K562 (cell line): ENCODE results near the gene GPATCH2L. TPM values are rescaled to one million over a fixed set of nuclear protein-coding genes. Genes with fewer than 3 reads are reported as not detected.

Experiments
- ATAC-seq: fragments of 200-7000 bp; cut with Tn5 transposase; 3 replicates; pipeline ENCODE4 v1.9.1; 2020; ENCODE audit warnings: moderate library complexity
- BruUV-seq: library from RNA; stranded (reverse); fragments of 400-500 nt; replicated peaks from 2 replicates; lab custom pipeline; 2021; lab: Mats Ljungman, UMichigan
- CTCF ChIA-PET: fragments of 300-600 bp; formaldehyde crosslinking; extraction: SDS; loops from one replicate; lab custom pipeline; 2021; ENCODE audit warnings: low intra/inter-chr PET ratio; lab: Yijun Ruan, JAX
- POLR2A ChIA-PET: fragments of 300-600, 350-650 bp; sonication (Branson Sonifier 250); formaldehyde crosslinking; extraction: SDS; loops from one replicate; lab custom pipeline; 2021; ENCODE audit warnings: antibody characterized with exemption, inconsistent platforms; lab: Yijun Ruan, JAX
- DNase-seq, 4 experiments: peaks; one replicate each; pipeline versions ENCODE4 v3.0.0 to v3.0.0-alpha.2; 2011 to 2018; ENCODE audit warnings: low spot score in 3 of 4, mixed read lengths in 3 of 4; ENCODE audit errors: extremely low read depth in 1 of 4
- FAIRE-seq: peaks from 2 replicates; lab custom pipeline; 2011; peaks lifted over from hg19 to GRCh38; lab: Jason Lieb, UNC
- H2AFZ ChIP-seq: 2 replicates; pipeline ENCODE4 v1.6.0; 2011; ENCODE audit warnings: low read depth, low read length, control low read depth, inconsistent platforms
- H3K27ac ChIP-seq: fragments of 200-600 bp; 3 replicates; pipeline ENCODE4 v1.8.0; 2011; ENCODE audit warnings: low read depth, mild to moderate bottlenecking, control low read depth, inconsistent platforms, low read length, moderate library complexity, mixed read lengths; ENCODE audit errors: extremely low read depth
- H3K27me3 ChIP-seq, 2 experiments: fragments of 300-600 bp in 1 of 2; 2 replicates in 1 of 2; 3 replicates in 1 of 2; pipeline versions ENCODE4 v1.6.0 to v1.8.0; 2011; ENCODE audit warnings: inconsistent platforms in 2 of 2, low read length in 2 of 2, mild to moderate bottlenecking in 1 of 2, mixed read lengths in 1 of 2, moderate library complexity in 1 of 2; ENCODE audit not compliant: control insufficient read depth in 2 of 2, insufficient read depth in 2 of 2
- H3K36me3 ChIP-seq: fragments of 300-600 bp; 3 replicates; pipeline ENCODE4 v1.8.0; 2011; ENCODE audit warnings: mild to moderate bottlenecking, low read length, inconsistent platforms; ENCODE audit not compliant: control insufficient read depth, insufficient read depth
- H3K4me1 ChIP-seq, 2 experiments: fragments of 200-600 bp in 1 of 2; replicated peaks in 1 of 2; 2 replicates in 1 of 2; 3 replicates in 1 of 2; pipeline versions ENCODE4 v1.5.1 to v1.8.0; 2011; ENCODE audit warnings: inconsistent platforms in 2 of 2, low read length in 2 of 2, mild to moderate bottlenecking in 1 of 2, mixed read lengths in 1 of 2, moderate library complexity in 1 of 2; ENCODE audit not compliant: control insufficient read depth in 2 of 2, insufficient read depth in 2 of 2
- H3K4me2 ChIP-seq: 2 replicates; pipeline ENCODE4 v1.6.1; 2011; ENCODE audit warnings: low read length, control low read depth, inconsistent platforms, mixed read lengths; ENCODE audit not compliant: insufficient read depth
- H3K4me3 ChIP-seq: fragments of 200-600 bp; sonication (generic), shearing (Covaris generic); 2 replicates; pipeline ENCODE4 v1.5.1; 2016; ENCODE audit warnings: control low read depth, inconsistent platforms
- H3K79me2 ChIP-seq: fragments of 200-600 bp; 3 replicates; pipeline ENCODE4 v1.8.0; 2011; ENCODE audit warnings: low read length, inconsistent platforms; ENCODE audit not compliant: control insufficient read depth, insufficient read depth
- H3K9ac ChIP-seq, 2 experiments: 2 replicates each; pipeline versions ENCODE4 v1.6.0 to v1.6.1; 2011; ENCODE audit warnings: low read depth in 2 of 2, low read length in 2 of 2, control low read depth in 1 of 2, inconsistent platforms in 1 of 2, mild to moderate bottlenecking in 1 of 2, mixed read lengths in 1 of 2; ENCODE audit not compliant: insufficient read depth in 1 of 2
- H3K9me1 ChIP-seq: one replicate; pipeline ENCODE4 v1.6.0; 2011; ENCODE audit warnings: inconsistent platforms, mild to moderate bottlenecking, low read length, moderate library complexity; ENCODE audit not compliant: control insufficient read depth, insufficient read depth
- H3K9me3 ChIP-seq: replicated peaks from 2 replicates; pipeline ENCODE4 v1.5.1; 2011; ENCODE audit warnings: low read depth, low read length, inconsistent platforms; ENCODE audit not compliant: control insufficient read depth, insufficient read depth
- H4K20me1 ChIP-seq: replicated peaks from 2 replicates; pipeline ENCODE4 v1.6.1; 2011; ENCODE audit warnings: low read length, inconsistent platforms, mixed read lengths; ENCODE audit not compliant: control insufficient read depth, insufficient read depth
- DACH1 ChIP-seq: fragments of 450-650 bp; IDR thresholded peaks from 2 replicates; pipeline ENCODE4 v1.6.1; 2018; ENCODE audit not compliant: partially characterized antibody
- ERF ChIP-seq: fragments of 450-650 bp; formaldehyde crosslinking; IDR thresholded peaks from 2 replicates; pipeline ENCODE4 v1.4.0; 2020; ENCODE audit warnings: mild to moderate bottlenecking, mixed read lengths
- FOXJ3 ChIP-seq: sonication (generic); formaldehyde crosslinking; IDR thresholded peaks from 2 replicates; pipeline ENCODE4 v1.4.0; 2020; ENCODE audit warnings: mild to moderate bottlenecking, missing genetic modification reagents
- KDM1A ChIP-seq, 2 experiments: fragments of 450-650 bp; IDR thresholded peaks; 2 replicates each; pipeline ENCODE4 v1.6.1; 2016; ENCODE audit warnings: mild to moderate bottlenecking in 2 of 2
- RBM25 ChIP-seq: fragments of 200-400 bp; formaldehyde crosslinking; IDR thresholded peaks from 2 replicates; pipeline ENCODE4 v1.6.1; 2018; ENCODE audit warnings: low read length, low read depth, moderate library complexity; ENCODE audit not compliant: severe bottlenecking
- ZFP36 ChIP-seq: fragments of 150-350 bp; IDR thresholded peaks from 2 replicates; pipeline ENCODE4 v1.6.1; 2018; ENCODE audit warnings: low read length, low read depth; ENCODE audit not compliant: partially characterized antibody
- ZNF436 ChIP-seq: fragments of 250-450, 450-650 bp; sonication (Bioruptor Pico); formaldehyde crosslinking; IDR thresholded peaks from 2 replicates; pipeline ENCODE4 v1.7.0; 2020; ENCODE audit warnings: mild to moderate bottlenecking
- WGBS: fragments of 100-300 bp; shearing (Covaris generic); methylation state at CpG from one replicate; pipeline ENCODE4 v1.1.6; 2016; ENCODE audit warnings: low coverage, mixed read lengths; ENCODE audit not compliant: insufficient coverage; ENCODE audit errors: missing lambda C conversion rate; 5-methylcytosine and 5-hydroxymethylcytosine counted together
- in situ Hi-C: fragments of 300-500 bp; cut with MboI; formaldehyde crosslinking; loops from 4 replicates; pipeline ENCODE4 v1.15.0; 2018; ENCODE audit warnings: inconsistent platforms, mixed read lengths
- intact Hi-C: fragments of 100-400 bp; cut with micrococcal nuclease; formaldehyde crosslinking; loops from 2 replicates; pipeline ENCODE4 v1.14.2; 2022
- polyA plus RNA-seq, 8 experiments: library from polyadenylated mRNA; depleted of rRNA in 4 of 8; stranded (reverse) in 5 of 8; unstranded in 3 of 8; fragments of >200 nt; fragmentation: Nextera tagmentation in 2 of 8; fragmentation: Illumina TruSeq in 1 of 8; extraction: Ambion mirVana in 2 of 8; extraction: Trizol in 1 of 8; gene quantifications; 2 replicates each; pipeline versions ENCODE4 v1.2.1 to v1.2.3, GENCODE V29; 2011 to 2014; ENCODE audit warnings: inconsistent platforms in 1 of 8, missing spikeins in 1 of 8
- total RNA-seq, 7 experiments: library from RNA; depleted of rRNA in 6 of 7; stranded (reverse); fragments of >200 nt in 6 of 7; fragmentation: Illumina TruSeq in 2 of 7; extraction: Trizol in 2 of 7; gene quantifications; 2 replicates each; pipeline versions ENCODE4 v1.2.1 to v1.2.3, GENCODE V29; 2011 to 2021; ENCODE audit warnings: low replicate concordance in 1 of 7
- TF ChIP-seq, protein P1 (sequence below): sonication (generic); formaldehyde crosslinking; IDR thresholded peaks from 2 replicates; pipeline ENCODE4 v1.8.0; 2022; ENCODE audit warnings: missing genetic modification reagents, mild to moderate bottlenecking, moderate library complexity, borderline replicate concordance
- TF ChIP-seq, protein P2 (sequence below): fragments of 450-650 bp; conservative IDR thresholded peaks from 2 replicates; pipeline ENCODE4 v1.6.1; 2016; ENCODE audit warnings: missing genetic modification characterization, low read depth, mild to moderate bottlenecking, control low read depth, missing compliant biosample characterization
- TF ChIP-seq, protein P3 (sequence below): fragments of 200-800 bp; sonication (Bioruptor generic); IDR thresholded peaks from 2 replicates; pipeline ENCODE4 v1.6.1; 2017; ENCODE audit warnings: missing genetic modification characterization, missing compliant biosample characterization
- TF ChIP-seq, protein P4 (sequence below), 2 experiments: fragments of 450-650 bp in 1 of 2; sonication (generic) in 1 of 2; formaldehyde crosslinking in 1 of 2; IDR thresholded peaks in 1 of 2; conservative IDR thresholded peaks in 1 of 2; 2 replicates each; pipeline versions ENCODE4 v1.6.1 to v1.8.1; 2016 to 2023; ENCODE audit warnings: mild to moderate bottlenecking in 2 of 2, moderate library complexity in 2 of 2, inconsistent platforms in 1 of 2, missing genetic modification reagents in 1 of 2

Gene GPATCH2L
- total and polyA plus RNA-seq, 9 of the 15 experiments (the other 6 are each of a cell fraction or from before 2014, with no cell fraction given): 13.1 to 39.6 (median 20.0) TPM

DNA sequence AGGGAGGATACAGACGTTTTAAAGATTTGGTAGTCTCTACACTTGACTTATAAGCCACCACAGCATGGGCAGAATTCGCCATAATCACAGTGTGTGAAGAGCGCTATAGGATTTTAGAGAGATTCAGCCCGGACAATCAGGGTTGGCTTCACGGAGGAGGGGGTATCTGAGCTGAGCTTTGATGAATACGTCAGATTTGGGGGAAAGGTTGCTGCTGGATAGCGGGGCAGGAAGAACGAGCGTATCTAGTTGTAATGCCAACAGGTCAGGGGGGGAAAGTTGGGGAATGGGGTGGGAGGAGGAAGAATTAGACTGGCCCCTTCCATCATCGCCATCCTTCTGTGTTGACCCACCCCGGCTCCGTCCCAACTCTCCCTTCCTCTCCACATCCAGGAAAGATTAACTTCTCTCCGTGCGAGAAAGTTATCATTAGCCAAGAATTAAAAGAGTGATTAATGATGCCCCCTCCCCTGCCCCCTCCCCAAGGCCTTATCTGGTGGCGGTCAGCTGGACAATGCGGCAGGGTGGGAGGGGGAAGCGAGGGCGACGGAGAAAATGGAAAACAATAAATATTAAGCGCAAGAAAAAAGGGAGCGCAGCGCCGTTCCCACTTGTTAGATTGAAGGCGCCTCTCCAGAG is 13.5 kb upstream of the GPATCH2L start:
- no peaks in the 10 kb centered on the region; the same call in 1 of the 2 replicates for H4K20me1 ChIP-seq
- no peaks in the 10 kb centered on the region for H3K9me1 ChIP-seq
- intact Hi-C loops: loop anchor here (2.0 to 5.0 kb wide), 2 partner anchors 17 to 119 kb away; no protein-coding TSS in a partner anchor
- in situ Hi-C loops: no loop called here
- H2AFZ ChIP-seq: peak overlapping the region; percentile 86
- FAIRE-seq: peak; percentile 52
- no peak overlapping the region for H3K27ac ChIP-seq
- TF ChIP-seq FOXJ3 (CRISPR knock-in tag) (no peak), DACH1 (peak; percentile 51), KDM1A (IDR thresholded peaks at IDR 0.05) (peak in 1 of 2 experiments; percentile 20; a peak in 1 of 4 replicates), RBM25 (peak; percentile 30), ZNF436 (CRISPR knock-in tag) (peak; percentile 35; the same call in 1 of the 2 replicates), ERF (CRISPR knock-in tag) (no peak), ZFP36 (peak; percentile 94)
- TF ChIP-seq, protein P1, sequence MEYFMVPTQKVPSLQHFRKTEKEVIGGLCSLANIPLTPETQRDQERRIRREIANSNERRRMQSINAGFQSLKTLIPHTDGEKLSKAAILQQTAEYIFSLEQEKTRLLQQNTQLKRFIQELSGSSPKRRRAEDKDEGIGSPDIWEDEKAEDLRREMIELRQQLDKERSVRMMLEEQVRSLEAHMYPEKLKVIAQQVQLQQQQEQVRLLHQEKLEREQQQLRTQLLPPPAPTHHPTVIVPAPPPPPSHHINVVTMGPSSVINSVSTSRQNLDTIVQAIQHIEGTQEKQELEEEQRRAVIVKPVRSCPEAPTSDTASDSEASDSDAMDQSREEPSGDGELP (CRISPR knock-in tag): peak; percentile 68; the same call in 1 of the 2 replicates
- TF ChIP-seq, protein P2, sequence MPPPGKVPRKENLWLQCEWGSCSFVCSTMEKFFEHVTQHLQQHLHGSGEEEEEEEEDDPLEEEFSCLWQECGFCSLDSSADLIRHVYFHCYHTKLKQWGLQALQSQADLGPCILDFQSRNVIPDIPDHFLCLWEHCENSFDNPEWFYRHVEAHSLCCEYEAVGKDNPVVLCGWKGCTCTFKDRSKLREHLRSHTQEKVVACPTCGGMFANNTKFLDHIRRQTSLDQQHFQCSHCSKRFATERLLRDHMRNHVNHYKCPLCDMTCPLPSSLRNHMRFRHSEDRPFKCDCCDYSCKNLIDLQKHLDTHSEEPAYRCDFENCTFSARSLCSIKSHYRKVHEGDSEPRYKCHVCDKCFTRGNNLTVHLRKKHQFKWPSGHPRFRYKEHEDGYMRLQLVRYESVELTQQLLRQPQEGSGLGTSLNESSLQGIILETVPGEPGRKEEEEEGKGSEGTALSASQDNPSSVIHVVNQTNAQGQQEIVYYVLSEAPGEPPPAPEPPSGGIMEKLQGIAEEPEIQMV (tag): no peak
- TF ChIP-seq, protein P3, sequence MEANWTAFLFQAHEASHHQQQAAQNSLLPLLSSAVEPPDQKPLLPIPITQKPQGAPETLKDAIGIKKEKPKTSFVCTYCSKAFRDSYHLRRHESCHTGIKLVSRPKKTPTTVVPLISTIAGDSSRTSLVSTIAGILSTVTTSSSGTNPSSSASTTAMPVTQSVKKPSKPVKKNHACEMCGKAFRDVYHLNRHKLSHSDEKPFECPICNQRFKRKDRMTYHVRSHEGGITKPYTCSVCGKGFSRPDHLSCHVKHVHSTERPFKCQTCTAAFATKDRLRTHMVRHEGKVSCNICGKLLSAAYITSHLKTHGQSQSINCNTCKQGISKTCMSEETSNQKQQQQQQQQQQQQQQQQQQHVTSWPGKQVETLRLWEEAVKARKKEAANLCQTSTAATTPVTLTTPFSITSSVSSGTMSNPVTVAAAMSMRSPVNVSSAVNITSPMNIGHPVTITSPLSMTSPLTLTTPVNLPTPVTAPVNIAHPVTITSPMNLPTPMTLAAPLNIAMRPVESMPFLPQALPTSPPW (CRISPR knock-in tag): peak; percentile 66
- TF ChIP-seq, protein P4, sequence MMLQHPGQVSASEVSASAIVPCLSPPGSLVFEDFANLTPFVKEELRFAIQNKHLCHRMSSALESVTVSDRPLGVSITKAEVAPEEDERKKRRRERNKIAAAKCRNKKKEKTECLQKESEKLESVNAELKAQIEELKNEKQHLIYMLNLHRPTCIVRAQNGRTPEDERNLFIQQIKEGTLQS (IDR thresholded peaks at IDR 0.05): no peak
- TF ChIP-seq, protein P4 (CRISPR knock-in tag; conservative IDR thresholded peaks at IDR 0.05): no peak
- TF ChIP-seq, all 486 proteins: peak for 7
- Histone ChIP-seq H3K4me1 (peaks cover 8 to 14% of the 10 kb centered on the region in 2 experiments; a peak in 4 of 5 replicates), H3K79me2 (no peaks in the 10 kb centered on the region), H3K9ac (peak overlapping the region; percentile 20 to 73; a peak in 3 of 4 replicates), H3K4me2 (peak overlapping the region; percentile 76), H3K36me3 (no peaks in the 10 kb centered on the region), H3K27me3 (peaks cover 7 to 35% of the 10 kb centered on the region in 2 experiments; a peak in 3 of 5 replicates), H3K9me3 (no peaks in the 10 kb centered on the region), H3K4me3 (peak overlapping the region; percentile 33)
- POLR2A ChIA-PET: interaction anchor here (0.7 to 1.0 kb wide), 2 partner anchors 24 to 810 kb away, joined by 3 read pairs; no protein-coding TSS in a partner anchor
- WGBS: 23% methylated on average over 8 of the region's 24 CpGs
- no TSS peak for BruUV-seq
- no peak for ATAC-seq
- CTCF ChIA-PET: no interaction called here
- DNase-seq: peak in 1 of 4 experiments; percentile 15
